Trophoblast cell (in vitro differentiated cells and primary cell): Measurements from ENCODE around the gene TREH.

Source experiments
- DNase-seq, 2 donors: peaks; one replicate each; pipeline ENCODE4 v3.0.0-alpha.2; 2016
- H2AFZ ChIP-seq: 2 replicates; pipeline ENCODE4 v1.6.1; 2013; ENCODE audit warnings: low read length, moderate library complexity, mild to moderate bottlenecking; ENCODE audit not compliant: insufficient read depth, poor library complexity
- H2AK5ac ChIP-seq: 2 replicates; pipeline ENCODE4 v1.6.1; 2013; ENCODE audit warnings: mild to moderate bottlenecking, low read length
- H2BK120ac ChIP-seq: 2 replicates; pipeline ENCODE4 v1.6.1; 2013; ENCODE audit warnings: low read length, mild to moderate bottlenecking, moderate library complexity; ENCODE audit not compliant: insufficient read depth, poor library complexity
- H2BK12ac ChIP-seq: 2 replicates; pipeline ENCODE4 v1.6.1; 2013; ENCODE audit warnings: mild to moderate bottlenecking, low read length, moderate library complexity
- H2BK5ac ChIP-seq: 2 replicates; pipeline ENCODE4 v1.6.1; 2013; ENCODE audit warnings: low read length, low read depth, moderate library complexity, mild to moderate bottlenecking; ENCODE audit not compliant: poor library complexity
- H3K14ac ChIP-seq: 2 replicates; pipeline ENCODE4 v1.6.1; 2013; ENCODE audit warnings: mild to moderate bottlenecking, low read length
- H3K18ac ChIP-seq: 2 replicates; pipeline ENCODE4 v1.6.1; 2013; ENCODE audit warnings: mild to moderate bottlenecking, low read length
- H3K23ac ChIP-seq: 2 replicates; pipeline ENCODE4 v1.6.1; 2013; ENCODE audit warnings: low read length
- H3K27ac ChIP-seq: 2 replicates; pipeline ENCODE4 v1.5.1; 2013; ENCODE audit warnings: low read depth, mild to moderate bottlenecking, inconsistent platforms, low read length, moderate library complexity
- H3K27me3 ChIP-seq: 2 replicates; pipeline ENCODE4 v1.6.1; 2013; ENCODE audit warnings: inconsistent platforms, mild to moderate bottlenecking, low read length, moderate library complexity; ENCODE audit not compliant: insufficient read depth
- H3K36me3 ChIP-seq, 2 experiments: 1 replicate in 1 of 2; 2 replicates in 1 of 2; pipeline ENCODE4 v1.6.1; 2013; ENCODE audit warnings: low read length in 2 of 2, mild to moderate bottlenecking in 2 of 2, moderate library complexity in 1 of 2; ENCODE audit not compliant: insufficient read depth in 2 of 2, control insufficient read depth in 1 of 2
- H3K4ac ChIP-seq: 2 replicates; pipeline ENCODE4 v1.6.1; 2013; ENCODE audit warnings: low read depth, mild to moderate bottlenecking, low read length, moderate library complexity
- H3K4me1 ChIP-seq, 2 experiments: 1 replicate in 1 of 2; 2 replicates in 1 of 2; pipeline ENCODE4 v1.6.1; 2013; ENCODE audit warnings: low read length in 2 of 2, mild to moderate bottlenecking in 2 of 2, moderate library complexity in 1 of 2; ENCODE audit not compliant: insufficient read depth in 2 of 2, control insufficient read depth in 1 of 2
- H3K4me2 ChIP-seq: 2 replicates; pipeline ENCODE4 v1.6.1; 2013; ENCODE audit warnings: inconsistent platforms, mild to moderate bottlenecking, low read length, moderate library complexity
- H3K4me3 ChIP-seq: 2 replicates; pipeline ENCODE4 v1.5.1; 2013; ENCODE audit warnings: mild to moderate bottlenecking, low read depth, low read length, inconsistent platforms
- H3K79me1 ChIP-seq: one replicate; pipeline ENCODE4 v1.6.1; 2013; ENCODE audit warnings: low read length
- H3K79me2 ChIP-seq: 2 replicates; pipeline ENCODE4 v1.6.1; 2013; ENCODE audit warnings: low read length, mild to moderate bottlenecking; ENCODE audit not compliant: control insufficient read depth, insufficient read depth, poor library complexity
- H3K9ac ChIP-seq: 2 replicates; pipeline ENCODE4 v1.6.1; 2013; ENCODE audit warnings: mild to moderate bottlenecking, low read length
- H3K9me3 ChIP-seq: 2 replicates; pipeline ENCODE4 v1.6.1; 2013; ENCODE audit warnings: low read depth, mild to moderate bottlenecking, control low read depth, inconsistent platforms, low read length; ENCODE audit not compliant: insufficient read depth
- H4K12ac ChIP-seq: 2 replicates; pipeline ENCODE4 v1.6.1; 2013; ENCODE audit warnings: low read depth, mild to moderate bottlenecking, low read length, moderate library complexity
- H4K8ac ChIP-seq: 2 replicates; pipeline ENCODE4 v1.6.1; 2013; ENCODE audit warnings: low read depth, mild to moderate bottlenecking, low read length, moderate library complexity
- H4K91ac ChIP-seq: one replicate; pipeline ENCODE4 v1.6.1; 2013; ENCODE audit warnings: low read depth, mild to moderate bottlenecking, low read length, moderate library complexity
- WGBS: extraction: QIAGEN DNeasy Blood & Tissue Kit; methylation state at CpG from one replicate; pipeline ENCODE4 v1.1.7; 2013; ENCODE audit warnings: missing lambda C conversion rate; ENCODE audit not compliant: insufficient read length, insufficient coverage; ENCODE audit errors: extremely low coverage; 5-methylcytosine and 5-hydroxymethylcytosine counted together

TREH gene

GRCh38 chr11:118705791-118706545, 26.5 kb upstream of the TREH start:
- H2AFZ ChIP-seq, result no peak overlapping the region

GRCh38 chr11:118705111-118705741, 25.8 kb upstream of the TREH start:
- no CpG with 5 or more reads among the region's 15 CpGs for WGBS
- H3K9ac ChIP-seq, result no peak overlapping the region
- H2BK5ac ChIP-seq, result no peak overlapping the region
- no peak overlapping the region for H3K4me3 ChIP-seq
- no peaks in the 10 kb centered on the region for H3K36me3 ChIP-seq
- H3K27ac ChIP-seq, result no peak overlapping the region
- no peak overlapping the region for H3K4me2 ChIP-seq
- H3K14ac ChIP-seq, result no peak overlapping the region
- H3K27me3 ChIP-seq, result no peaks in the 10 kb centered on the region
- H3K9me3 ChIP-seq, result peaks cover 3% of the 10 kb centered on the region
- H3K4me1 ChIP-seq, result peaks cover 3 to 8% of the 10 kb centered on the region in 2 experiments
- H4K8ac ChIP-seq, result no peak overlapping the region
- H4K12ac ChIP-seq, result no peak overlapping the region
- no peak for DNase-seq
- no peak overlapping the region for H3K4ac ChIP-seq
- H3K79me1 ChIP-seq, result peaks cover 7% of the 10 kb centered on the region
- H3K79me2 ChIP-seq, result peaks cover 3% of the 10 kb centered on the region
- no peak overlapping the region for H2AFZ ChIP-seq
- H2BK12ac ChIP-seq, result no peak overlapping the region
- H2BK120ac ChIP-seq, result no peak overlapping the region
- no peak overlapping the region for H3K18ac ChIP-seq
- no peak overlapping the region for H3K23ac ChIP-seq
- H4K91ac ChIP-seq, result no peak overlapping the region
- H2AK5ac ChIP-seq, result no peak overlapping the region

More at GRCh38 chr11:118705791-118706545, 26.5 kb upstream of the TREH start:
- H3K9me3 ChIP-seq, result no peaks in the 10 kb centered on the region
- H3K14ac ChIP-seq, result peak overlapping the region; percentile 86
- no peak overlapping the region for H2BK5ac ChIP-seq
- H2BK120ac ChIP-seq, result peak overlapping the region; percentile 57
- H3K9ac ChIP-seq, result no peak overlapping the region
- H3K4me2 ChIP-seq, result no peak overlapping the region
- H2BK12ac ChIP-seq, result peak overlapping the region; percentile 90
- H4K12ac ChIP-seq, result no peak overlapping the region
- peak overlapping the region; percentile 55 for H3K18ac ChIP-seq
- no peak overlapping the region for H4K8ac ChIP-seq
- H3K27me3 ChIP-seq, result no peaks in the 10 kb centered on the region
- no peaks in the 10 kb centered on the region for H3K36me3 ChIP-seq
- peaks cover 7% of the 10 kb centered on the region for H3K79me1 ChIP-seq
- WGBS, result no CpG with 5 or more reads among the region's 12 CpGs
- no peak for DNase-seq
- peaks cover 3% of the 10 kb centered on the region for H3K79me2 ChIP-seq
- H3K4me3 ChIP-seq, result no peak overlapping the region
- H2AK5ac ChIP-seq, result peak overlapping the region; percentile 96
- peak overlapping the region; percentile 71 for H4K91ac ChIP-seq
- H3K4ac ChIP-seq, result no peak overlapping the region
- H3K23ac ChIP-seq, result no peak overlapping the region
- peaks cover 3 to 8% of the 10 kb centered on the region in 2 experiments for H3K4me1 ChIP-seq
- no peak overlapping the region for H3K27ac ChIP-seq

- WGBS, result no CpG with 5 or more reads among the region's 5 CpGs
- Histone ChIP-seq H4K91ac (no peak overlapping the region), H2BK5ac (no peak overlapping the region), H3K23ac (no peak overlapping the region), H3K4ac (no peak overlapping the region), H2AK5ac (no peak overlapping the region), H3K36me3 (no peaks in the 10 kb centered on the region), H3K9me3 (peaks cover 3% of the 10 kb centered on the region), H2BK12ac (no peak overlapping the region), H3K27ac (no peak overlapping the region), H2AFZ (no peak overlapping the region), H4K12ac (no peak overlapping the region), H3K79me1 (peaks cover 7% of the 10 kb centered on the region), H3K4me2 (no peak overlapping the region), H3K79me2 (peaks cover 3% of the 10 kb centered on the region), H2BK120ac (no peak overlapping the region), H3K14ac (no peak overlapping the region), H4K8ac (no peak overlapping the region), H3K18ac (no peak overlapping the region), H3K27me3 (no peaks in the 10 kb centered on the region), H3K4me3 (no peak overlapping the region), H3K4me1 (peaks cover 3 to 6% of the 10 kb centered on the region in 2 experiments), H3K9ac (no peak overlapping the region)
- DNase-seq, result no peak
Observed at GRCh38 chr11:118703563-118704106, 24.2 kb upstream of the TREH start.

GRCh38 chr11:118699506-118700220, 20.2 kb upstream of the TREH start:
- Histone ChIP-seq H3K23ac (no peak overlapping the region), H3K79me1 (no peaks in the 10 kb centered on the region), H3K4me2 (no peak overlapping the region), H3K14ac (no peak overlapping the region), H3K27me3 (no peaks in the 10 kb centered on the region), H3K79me2 (no peaks in the 10 kb centered on the region), H3K9ac (no peak overlapping the region), H3K4me3 (no peak overlapping the region), H3K27ac (no peak overlapping the region), H4K91ac (no peak overlapping the region), H4K12ac (no peak overlapping the region), H4K8ac (no peak overlapping the region), H3K4me1 (peaks cover 0 to 2% of the 10 kb centered on the region in 2 experiments), H2BK120ac (no peak overlapping the region), H3K36me3 (no peaks in the 10 kb centered on the region), H3K9me3 (peaks cover 3% of the 10 kb centered on the region), H3K18ac (no peak overlapping the region), H3K4ac (no peak overlapping the region), H2AFZ (no peak overlapping the region), H2AK5ac (no peak overlapping the region), H2BK5ac (no peak overlapping the region), H2BK12ac (no peak overlapping the region)
- no CpG with 5 or more reads among the region's 7 CpGs for WGBS
- no peak for DNase-seq
